ENCODE measurements around the gene DYNC2I2.
"Not testable (repeated sequence)": the region's sequence is repeated elsewhere in the genome, so short reads cannot be mapped to it uniquely, and the experiment has no call there.

DYNC2I2 gene

DNA sequence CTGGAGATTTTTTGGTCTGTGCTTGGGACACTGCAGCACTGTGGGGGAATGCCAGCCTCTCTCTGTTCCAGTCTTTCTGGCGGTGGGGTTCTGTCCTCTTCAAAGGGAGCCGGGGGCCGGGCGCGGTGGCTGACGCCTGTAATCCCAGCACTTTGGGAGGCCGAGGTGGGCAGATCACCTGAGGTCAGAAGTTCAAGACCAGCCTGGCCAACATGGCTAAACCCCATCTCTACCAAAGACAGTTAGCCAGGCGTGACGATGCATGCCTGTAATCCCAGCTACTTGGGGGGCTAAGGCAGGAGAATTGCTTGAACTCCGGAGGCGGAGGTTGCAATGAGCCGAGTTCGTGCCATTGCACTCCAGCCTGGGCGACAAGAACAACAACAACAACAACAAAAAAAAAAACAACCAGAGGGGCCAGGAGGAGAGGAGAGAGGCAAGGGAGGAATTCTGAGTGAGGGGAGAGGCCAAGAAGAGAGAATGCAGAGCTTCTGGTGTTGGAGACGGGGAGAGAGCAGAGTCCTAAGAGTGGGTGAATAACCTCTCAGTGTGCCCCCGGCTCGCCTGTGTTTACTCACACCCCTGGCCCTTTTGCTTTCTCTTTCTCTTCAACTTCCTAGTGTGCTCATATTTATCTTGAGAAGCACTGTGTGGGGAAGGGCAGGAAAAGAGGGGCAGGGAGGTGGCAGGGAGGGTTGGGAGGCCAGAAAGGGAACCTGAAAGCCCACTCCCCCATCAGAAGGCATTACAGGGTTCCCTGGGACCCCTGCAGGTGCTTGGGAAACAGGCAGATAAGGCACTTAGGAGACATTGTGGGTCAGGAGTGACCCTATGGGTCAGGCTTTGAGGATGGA is 29.2 kb upstream of the DYNC2I2 start:
- DNase-seq = peak; percentile 55

GRCh38 chr9:128684325-128685199 is 27.9 kb upstream of the DYNC2I2 start:
- DNase-seq = peak; percentile 69

GRCh38 chr9:128684065-128684324 is 27.3 kb upstream of the DYNC2I2 start:
- no peak for DNase-seq

DNA sequence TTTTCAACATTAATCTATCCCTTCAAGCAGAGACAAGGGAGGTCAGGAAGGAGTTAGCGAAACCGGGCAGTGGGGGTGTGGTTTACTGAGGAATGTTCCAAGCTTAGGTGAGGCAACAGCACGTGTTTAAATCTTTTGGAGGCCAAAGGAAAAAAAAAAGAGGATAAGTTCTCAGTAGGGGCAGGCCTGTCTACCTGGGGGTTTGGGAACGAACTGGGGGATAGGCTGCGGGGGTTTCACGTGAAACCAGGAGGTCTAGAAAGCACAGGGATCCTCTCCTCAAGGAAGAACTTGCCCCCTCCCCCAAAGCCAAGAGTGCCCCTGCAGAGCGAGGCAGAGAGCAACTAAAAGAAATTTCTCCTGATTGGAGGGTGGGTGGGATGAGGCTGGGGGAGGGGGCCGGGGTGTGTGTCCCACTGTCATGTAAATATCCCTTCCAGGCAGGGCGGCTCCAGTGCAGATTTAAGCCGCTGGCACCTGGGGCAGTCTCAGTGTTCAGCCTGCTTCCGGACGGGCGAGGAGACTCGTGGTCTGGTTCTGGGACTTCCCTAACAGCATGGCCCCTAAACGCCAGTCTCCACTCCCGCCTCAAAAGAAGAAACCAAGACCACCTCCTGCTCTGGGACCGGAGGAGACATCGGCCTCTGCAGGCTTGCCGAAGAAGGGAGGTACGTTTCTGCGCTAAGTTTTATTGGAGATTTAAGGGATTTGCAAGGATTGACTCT is 26.9 kb upstream of the DYNC2I2 start:
- DNase-seq = no peak

DNA sequence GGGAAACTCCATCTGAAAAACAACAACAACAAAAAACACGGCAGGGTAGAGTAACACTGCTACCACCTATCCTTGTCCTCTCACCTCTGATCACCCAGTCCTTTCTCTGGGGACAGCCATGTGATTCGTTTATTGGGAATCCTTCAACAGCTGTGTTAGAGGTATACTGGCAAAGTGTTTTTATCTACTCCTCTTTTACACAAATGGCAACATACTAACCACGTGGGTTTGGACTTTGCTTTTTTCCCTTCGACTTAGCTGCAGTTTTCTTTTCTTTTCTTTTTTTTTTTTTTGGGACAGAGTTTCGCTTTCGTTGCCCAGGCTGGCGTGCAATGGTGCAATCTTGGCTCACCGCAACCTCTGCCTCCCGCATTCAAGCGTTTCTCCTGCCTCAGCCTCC is 21.1 kb upstream of the DYNC2I2 start:
- no peak for DNase-seq

DNA sequence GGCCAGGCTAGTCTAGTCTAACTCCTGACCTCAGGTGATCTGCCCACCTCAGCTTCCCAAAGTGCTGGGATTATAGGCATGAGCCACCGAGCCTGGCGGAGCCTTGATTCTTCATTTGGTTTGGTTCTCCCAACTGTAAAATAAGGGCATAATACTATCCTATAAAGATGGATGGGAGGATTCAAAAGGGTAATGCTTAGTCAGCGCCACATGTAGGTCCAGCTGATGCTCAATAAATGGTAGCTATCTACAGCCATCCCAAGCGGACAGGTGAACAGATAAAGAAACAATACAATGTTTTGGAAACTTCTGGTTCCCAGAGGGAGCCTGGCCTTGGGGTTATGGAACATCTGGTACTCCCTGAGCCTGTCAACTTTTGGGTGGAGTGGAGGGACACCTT is 18.7 kb upstream of the DYNC2I2 start:
- DNase-seq = no peak

GRCh38 chr9:128669786-128670185 is 13.1 kb upstream of the DYNC2I2 start:
- DNase-seq = no peak

GRCh38 chr9:128666481-128666941 is 9.9 kb upstream of the DYNC2I2 start:
- not testable (repeated sequence) for DNase-seq

DNA sequence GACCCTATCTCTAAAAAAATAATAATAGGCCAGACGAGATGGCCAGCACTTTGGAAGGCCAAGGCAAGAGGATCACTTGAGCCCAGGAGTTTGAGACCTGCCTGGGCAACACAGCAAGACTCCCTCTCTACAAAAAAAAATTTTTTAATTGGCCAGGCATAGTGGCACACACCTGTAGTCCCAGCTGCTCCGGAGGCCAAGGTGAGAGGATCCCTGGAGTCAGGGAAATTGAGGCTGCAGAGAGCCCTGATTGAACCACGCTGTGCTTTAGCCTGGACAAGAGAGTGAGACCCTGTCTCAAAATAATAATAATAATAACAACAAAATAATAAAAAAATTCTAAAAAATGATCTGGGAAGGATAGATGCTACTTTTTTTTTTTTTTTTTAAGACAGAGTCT is 1.1 kb upstream of the DYNC2I2 start:
- DNase-seq = no peak

- DNase-seq = no peak
Observed at GRCh38 chr9:128657344-128657704, 677 bp upstream of the DYNC2I2 start.

DNA sequence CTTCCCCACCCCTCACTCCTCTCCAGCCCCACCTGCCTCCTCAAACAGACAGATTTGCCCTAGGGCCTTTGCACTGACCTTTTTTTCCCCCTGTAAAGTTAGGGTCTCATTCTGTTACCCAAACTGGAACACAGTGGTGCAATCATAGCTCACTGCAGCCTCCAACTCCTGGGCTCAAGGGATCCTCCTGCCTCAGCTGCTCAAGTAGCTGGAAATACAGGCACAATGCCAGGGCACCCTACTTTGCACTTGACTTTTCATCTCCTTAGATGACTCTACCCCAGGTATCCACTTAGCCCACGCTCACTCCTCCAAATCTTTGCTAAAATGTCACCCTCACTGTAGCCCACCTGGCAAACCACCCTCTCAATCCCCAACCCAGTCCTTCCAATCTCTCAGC is 2.2 kb downstream of the DYNC2I2 start:
- no peak for DNase-seq

- no peak for DNase-seq
Observed at GRCh38 chr9:128653908-128654307, 2.7 kb downstream of the DYNC2I2 start.

DNA sequence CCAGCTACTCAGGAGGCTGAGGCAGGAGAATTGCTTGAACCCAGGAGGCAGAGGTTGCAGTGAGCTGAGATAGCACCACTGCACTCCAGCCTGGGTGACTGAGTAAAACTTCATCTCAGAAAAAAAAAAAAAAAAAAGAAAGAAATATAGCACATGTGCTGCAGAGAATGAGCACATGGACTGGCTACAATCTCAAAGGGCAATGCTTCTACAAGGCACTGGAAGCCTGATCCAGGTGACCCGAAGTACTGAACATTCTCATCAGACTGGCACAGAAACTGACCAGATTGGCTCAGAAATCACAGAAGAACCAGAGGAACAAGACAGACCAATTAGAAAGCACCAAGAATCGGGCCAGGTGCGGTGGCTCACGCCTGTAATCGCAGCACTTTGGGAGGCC is 4.8 kb downstream of the DYNC2I2 start:
- no peak for DNase-seq

GRCh38 chr9:128648206-128648605 is 8.4 kb downstream of the DYNC2I2 start:
- DNase-seq = peak; percentile 38

GRCh38 chr9:128643519-128644300 is 12.9 kb downstream of the DYNC2I2 start:
- DNase-seq = no peak

DNA sequence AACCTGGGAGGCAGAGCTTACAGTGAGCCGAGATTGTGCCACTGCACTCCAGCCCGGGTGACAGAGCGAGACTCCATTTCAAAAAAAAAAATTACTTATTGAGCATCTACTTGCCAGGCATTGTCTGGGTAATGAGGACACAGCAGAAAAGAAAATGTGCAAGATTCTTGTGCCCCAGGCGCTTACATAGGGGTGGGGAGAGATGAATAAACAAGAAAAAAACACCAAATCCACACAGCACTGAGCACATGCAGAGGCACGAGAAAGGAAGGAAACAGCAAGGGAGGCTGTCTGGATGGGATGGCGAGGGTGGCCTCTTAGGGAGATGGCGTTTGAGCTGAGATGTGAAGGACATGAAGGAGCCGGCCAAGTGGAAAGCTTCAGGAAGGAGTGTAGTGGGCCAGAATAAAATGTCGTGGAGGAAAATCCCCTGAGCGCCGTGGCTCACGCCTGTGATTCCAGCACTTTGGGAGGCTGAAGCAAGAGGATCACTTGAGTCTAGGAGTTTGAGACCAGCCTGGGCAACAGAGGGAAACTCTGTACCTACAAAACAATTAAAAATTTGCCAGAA is 13.9 kb downstream of the DYNC2I2 start:
- DNase-seq = no peak

- DNase-seq = no peak
Observed at GRCh38 chr9:128640603-128641002, 16.0 kb downstream of the DYNC2I2 start.

DNA sequence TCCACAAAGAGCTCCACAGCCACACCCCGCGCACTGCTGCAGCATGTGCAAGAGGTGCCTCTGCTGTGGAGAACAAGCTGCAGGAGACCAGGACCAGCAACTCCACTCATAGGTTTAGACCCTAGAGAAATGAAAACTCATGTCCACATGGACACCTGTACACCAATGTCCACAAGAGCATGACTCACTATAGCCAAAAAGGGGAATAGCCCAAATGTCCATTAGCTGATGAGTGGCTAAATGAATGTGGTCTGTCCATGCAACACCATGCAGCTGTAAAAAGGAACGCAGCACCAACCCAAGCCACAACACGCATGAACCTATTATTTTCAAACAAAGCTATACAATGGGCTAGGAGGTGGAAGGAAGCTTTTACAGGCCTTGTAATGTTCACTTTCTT is 18.1 kb downstream of the DYNC2I2 start:
- no peak for DNase-seq

- DNase-seq = no peak
Observed at GRCh38 chr9:128637656-128638055, 19.0 kb downstream of the DYNC2I2 start.

- no peak for DNase-seq
Observed at GRCh38 chr9:128636556-128637530, 19.8 kb downstream of the DYNC2I2 start.

GRCh38 chr9:128636024-128636390 is 20.6 kb downstream of the DYNC2I2 start:
- DNase-seq = no peak
